Peyer's patch (tissue), 4 donors: ENCODE results near the gene RELL1. TPM values are rescaled to one million over a fixed set of nuclear protein-coding genes. Genes with fewer than 3 reads are reported as not detected.

Experiments
- DNase-seq, 3 donors: peaks; one replicate each; pipeline ENCODE4 v3.0.0-alpha.2; 2017 to 2019
- H3K27ac ChIP-seq, 4 donors: fragments of 200-600 bp; sonication (generic); one replicate each; pipeline ENCODE4 v1.5.1; 2016 to 2019
- H3K27me3 ChIP-seq, 2 donors: fragments of 200-600 bp; sonication (generic); one replicate each; pipeline ENCODE4 v1.5.1; 2019
- H3K36me3 ChIP-seq, 3 donors: fragments of 200-600 bp; sonication (generic); one replicate each; pipeline ENCODE4 v1.5.1; 2016 to 2019
- H3K4me1 ChIP-seq, 4 donors: fragments of 200-600 bp; sonication (generic); one replicate each; pipeline ENCODE4 v1.5.1; 2016 to 2019
- H3K4me3 ChIP-seq, 4 donors: fragments of 200-600 bp; sonication (generic); 1 replicate in 3 of 4; 2 replicates in 1 of 4; pipeline ENCODE4 v1.5.1; 2016 to 2019; ENCODE audit warnings: mild to moderate bottlenecking in 1 of 4
- H3K9me3 ChIP-seq, 4 donors: fragments of 200-600 bp; sonication (generic); one replicate each; pipeline ENCODE4 v1.5.1; 2016 to 2019; ENCODE audit warnings: mild to moderate bottlenecking in 1 of 4
- CTCF ChIP-seq, 6 experiments: fragments of 450-650 bp in 4 of 6; fragments of 200-600 bp in 2 of 6; sonication (generic) in 1 of 6; IDR thresholded peaks; one replicate each; pipeline ENCODE4 v1.5.1; 2017 to 2019; ENCODE audit warnings: antibody characterized with exemption in 6 of 6, mild to moderate bottlenecking in 3 of 6, moderate library complexity in 1 of 6
- POLR2A ChIP-seq, 2 donors: fragments of 450-650 bp; IDR thresholded peaks; one replicate each; pipeline ENCODE4 v1.5.1; 2017; ENCODE audit warnings: antibody characterized with exemption in 2 of 2, mild to moderate bottlenecking in 2 of 2, moderate library complexity in 2 of 2
- small RNA-seq, 2 donors: library from RNA; depleted of rRNA; stranded (forward); fragments of <200 nt; gene quantifications; one replicate each; pipeline ENCODE3, GENCODE V24; 2016
- total RNA-seq, 4 donors: library from RNA; depleted of rRNA; stranded (reverse); fragments of >200 nt; gene quantifications; one replicate each; pipeline ENCODE4 v1.1.0, GENCODE V29; 2016

The RELL1 gene
- total RNA-seq, 4 donors from 2014 or later: 43.2 to 76.2 (median 55.8) TPM

DNA sequence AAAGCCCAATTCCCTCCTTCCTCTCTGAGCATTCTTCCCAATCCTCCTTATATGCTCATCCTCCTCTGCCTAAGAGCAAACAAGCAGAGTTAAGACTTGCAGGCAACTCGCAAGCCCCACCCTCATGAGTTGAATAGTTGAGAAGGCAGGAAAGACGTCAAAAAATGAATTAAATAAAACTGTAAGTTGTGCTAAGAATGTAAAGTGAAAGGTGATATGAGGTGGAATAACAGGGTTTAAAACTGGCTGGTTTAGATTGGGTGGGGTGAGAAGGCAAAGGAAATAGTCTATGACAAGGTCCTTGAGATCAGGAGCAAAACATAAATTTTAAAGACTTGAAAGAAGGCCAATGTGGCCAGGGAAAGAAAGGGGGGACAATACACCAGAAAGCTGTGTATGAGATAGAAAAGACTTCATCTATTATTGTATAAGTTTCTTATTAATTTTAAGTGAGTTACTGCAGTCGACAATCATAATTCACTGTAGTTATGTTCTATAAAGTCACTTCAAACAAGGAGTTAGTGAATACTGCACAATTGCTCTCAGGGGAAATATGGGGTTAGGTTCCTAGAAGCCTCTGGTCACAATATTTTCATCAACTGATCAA, 124.9 kb downstream of the RELL1 start:
- H3K27ac ChIP-seq: no peak overlapping the region
- no peak overlapping the region for H3K4me3 ChIP-seq
- no peaks in the 10 kb centered on the region for H3K9me3 ChIP-seq
- TF ChIP-seq POLR2A (IDR thresholded peaks at IDR 0.05) (no peak), CTCF (IDR thresholded peaks at IDR 0.05) (no peak)
- no peaks in the 10 kb centered on the region for H3K4me1 ChIP-seq
- no peaks in the 10 kb centered on the region for H3K27me3 ChIP-seq
- no peaks in the 10 kb centered on the region for H3K36me3 ChIP-seq
- DNase-seq: no peak

Small RNA genes lying within 50 kb of the gene (small RNA-seq; reads per million reads assigned to genes)
- gene RF00019: 0 reads per million in 2 donors

Other genes starting within 250 kb of the RELL1 start
- 10 to 100 TPM; 11.3 to 27.2 (median 16.5) TPM for gene PGM2, start 140.3 kb upstream of the RELL1 start, total RNA-seq
- gene TBC1D1, start 204.7 kb upstream of the RELL1 start, total RNA-seq: 100 to 1,000 TPM in 2 of 4 donors, 10 to 100 TPM in 2; 66.2 to 120 (median 87.9) TPM